Omental fat pad (tissue), 4 donors: ENCODE results near the gene ODC1. TPM values are rescaled to one million over a fixed set of nuclear protein-coding genes. Genes with fewer than 3 reads are reported as not detected.
A peak's percentile ranks its signal among the peaks of the same experiment; 100 is the strongest.

Experiments used
- ATAC-seq: fragments of 150-250 bp; one replicate; pipeline ENCODE4 v1.9.1; 2016; ENCODE audit warnings: mild to moderate bottlenecking, moderate library complexity; ENCODE audit not compliant: low FRiP score
- DNase-seq: peaks from one replicate; pipeline ENCODE4 v3.0.0-alpha.2; 2019; ENCODE audit warnings: low spot score
- total RNA-seq, 4 donors: library from RNA; depleted of rRNA; stranded (reverse); fragments of >200 nt; gene quantifications; one replicate each; pipeline ENCODE4 v1.1.0, GENCODE V29; 2016
- TF ChIP-seq, protein P1 (sequence below), 3 donors: fragments of 450-650 bp; IDR thresholded peaks; one replicate each; pipeline ENCODE4 v1.5.1; 2016 to 2017; ENCODE audit warnings: antibody characterized with exemption in 3 of 3, mild to moderate bottlenecking in 3 of 3, moderate library complexity in 2 of 3

The ODC1 gene
- total RNA-seq, 4 donors from 2014 or later = 46.8 to 264 (median 114) TPM

DNA sequence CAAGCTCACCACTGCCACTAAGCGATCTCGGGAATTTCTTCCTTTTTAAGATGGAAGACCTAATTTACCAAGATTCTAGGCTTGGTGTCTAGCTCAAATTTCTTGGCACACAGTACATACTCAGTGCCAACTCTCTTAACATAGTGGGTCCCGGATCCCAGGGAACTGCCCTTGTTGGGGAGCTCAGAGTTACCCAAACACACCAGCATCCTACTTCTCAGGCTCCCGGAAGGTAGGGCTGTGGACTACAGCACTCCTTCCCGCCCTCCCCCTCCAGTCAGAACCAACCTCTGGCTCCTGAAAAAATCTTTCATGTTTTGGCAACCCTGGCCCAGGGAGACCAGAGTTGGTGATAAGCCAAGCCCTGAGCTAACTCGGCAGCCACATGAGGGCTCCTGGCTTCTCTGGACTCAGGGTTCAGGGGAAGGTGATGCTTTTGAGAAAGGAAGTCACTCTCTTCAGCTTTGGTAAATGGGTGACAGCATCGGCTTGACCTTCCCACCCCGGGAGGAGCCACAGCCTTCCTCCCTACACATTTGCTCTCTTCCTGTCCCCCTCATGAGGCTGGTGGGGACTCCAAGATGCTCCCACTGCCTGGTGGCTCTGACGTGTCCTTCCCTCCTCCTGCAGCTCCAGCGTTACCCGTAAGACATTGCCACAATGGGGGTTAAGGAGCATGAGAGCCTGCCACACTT is 8.8 kb downstream of the ODC1 start:
- ATAC-seq = no peak
- DNase-seq = no peak
- TF ChIP-seq, protein P1, sequence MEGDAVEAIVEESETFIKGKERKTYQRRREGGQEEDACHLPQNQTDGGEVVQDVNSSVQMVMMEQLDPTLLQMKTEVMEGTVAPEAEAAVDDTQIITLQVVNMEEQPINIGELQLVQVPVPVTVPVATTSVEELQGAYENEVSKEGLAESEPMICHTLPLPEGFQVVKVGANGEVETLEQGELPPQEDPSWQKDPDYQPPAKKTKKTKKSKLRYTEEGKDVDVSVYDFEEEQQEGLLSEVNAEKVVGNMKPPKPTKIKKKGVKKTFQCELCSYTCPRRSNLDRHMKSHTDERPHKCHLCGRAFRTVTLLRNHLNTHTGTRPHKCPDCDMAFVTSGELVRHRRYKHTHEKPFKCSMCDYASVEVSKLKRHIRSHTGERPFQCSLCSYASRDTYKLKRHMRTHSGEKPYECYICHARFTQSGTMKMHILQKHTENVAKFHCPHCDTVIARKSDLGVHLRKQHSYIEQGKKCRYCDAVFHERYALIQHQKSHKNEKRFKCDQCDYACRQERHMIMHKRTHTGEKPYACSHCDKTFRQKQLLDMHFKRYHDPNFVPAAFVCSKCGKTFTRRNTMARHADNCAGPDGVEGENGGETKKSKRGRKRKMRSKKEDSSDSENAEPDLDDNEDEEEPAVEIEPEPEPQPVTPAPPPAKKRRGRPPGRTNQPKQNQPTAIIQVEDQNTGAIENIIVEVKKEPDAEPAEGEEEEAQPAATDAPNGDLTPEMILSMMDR (IDR thresholded peaks at IDR 0.05) = no peak

DNA sequence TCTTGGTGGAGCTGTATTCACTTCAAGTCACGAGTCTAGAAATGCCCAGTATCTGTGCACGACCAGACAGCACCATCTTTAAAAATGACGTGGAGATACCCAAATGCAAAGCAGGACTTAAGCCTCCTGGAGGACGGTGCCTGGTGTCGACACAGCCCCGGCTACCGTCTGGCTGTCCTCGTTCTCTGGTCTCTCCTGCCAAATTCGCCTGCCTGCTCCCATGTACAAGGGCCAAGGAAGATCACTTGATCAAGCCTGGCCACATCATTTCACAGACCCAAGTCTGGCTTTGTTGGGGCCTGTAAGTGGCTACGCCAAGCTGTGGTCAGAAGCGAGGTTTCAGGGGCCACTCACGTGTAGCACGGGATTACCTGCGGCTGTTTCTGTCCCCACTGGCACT is 9.4 kb downstream of the ODC1 start:
- TF ChIP-seq, protein P1 (IDR thresholded peaks at IDR 0.05) = no peak
- no peak for ATAC-seq
- DNase-seq = no peak

DNA sequence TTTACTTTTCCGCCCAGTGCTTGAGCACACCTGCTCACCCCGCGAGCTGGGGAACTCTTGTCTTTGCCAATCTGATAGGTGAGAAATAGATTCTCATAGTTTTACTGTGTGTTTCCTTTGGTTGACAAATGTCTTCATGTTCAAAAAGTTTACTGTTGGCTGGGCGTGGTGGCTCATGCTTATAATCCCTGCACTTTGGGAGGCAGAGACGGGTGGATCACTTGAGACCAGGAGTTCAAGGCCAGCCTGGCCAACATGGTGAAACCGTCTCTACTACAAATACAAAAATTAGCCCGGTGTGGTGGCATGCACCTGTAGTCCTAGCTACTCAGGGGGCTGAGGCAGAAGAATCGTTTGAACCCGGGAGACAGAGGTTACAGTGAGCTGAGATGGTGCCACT is 10.3 kb downstream of the ODC1 start:
- ATAC-seq (no peak), DNase-seq (no peak)
- TF ChIP-seq, protein P1 (IDR thresholded peaks at IDR 0.05) = no peak

DNA sequence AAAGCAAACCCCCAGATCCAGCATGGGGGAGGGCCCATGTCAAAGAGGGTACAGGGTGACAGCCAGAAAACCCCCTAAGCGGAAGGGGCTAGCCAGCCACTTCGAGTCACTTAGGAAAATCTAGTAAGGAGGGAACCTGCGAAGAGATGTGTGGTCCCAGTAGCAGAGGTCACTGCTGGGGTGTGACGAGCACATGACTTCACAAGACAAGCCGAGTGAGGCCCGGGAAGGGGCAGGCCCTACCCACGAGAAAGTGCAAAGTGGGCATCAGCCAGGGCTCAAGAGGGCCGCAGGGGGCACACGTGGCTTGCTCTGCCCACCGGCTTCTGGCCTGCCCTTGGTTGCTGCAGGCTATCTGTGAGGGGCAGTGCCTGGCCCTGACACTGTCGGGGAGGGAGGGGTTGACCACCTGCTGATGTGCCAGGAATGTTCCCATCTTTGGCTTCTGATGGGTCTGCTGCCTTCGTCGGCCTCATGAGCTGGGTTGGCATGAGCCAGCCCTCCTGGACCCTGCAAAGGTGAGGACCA is 11.5 kb downstream of the ODC1 start:
- TF ChIP-seq, protein P1 (IDR thresholded peaks at IDR 0.05) = no peak
- ATAC-seq (no peak), DNase-seq (no peak)

DNA sequence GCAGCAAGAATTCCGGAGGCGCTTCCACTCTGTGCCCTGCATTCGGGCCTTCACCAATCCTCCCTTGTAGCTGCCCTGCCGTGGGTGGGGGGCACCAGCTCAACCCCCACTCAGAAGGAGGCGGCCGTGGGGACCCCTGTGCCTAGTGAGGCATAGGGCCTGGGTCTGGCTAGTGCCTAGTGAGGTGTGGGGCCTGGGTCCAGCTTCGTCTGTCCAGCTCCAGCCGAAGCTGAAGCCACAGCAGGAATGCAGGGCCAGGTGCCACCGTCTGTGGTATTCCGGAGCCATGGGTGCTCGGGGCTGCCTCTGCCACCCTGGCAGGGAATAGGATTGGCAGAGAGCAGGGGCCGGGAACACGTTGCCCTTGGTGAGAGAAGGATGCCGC is 12.3 kb downstream of the ODC1 start:
- TF ChIP-seq, protein P1 (IDR thresholded peaks at IDR 0.05) = no peak
- ATAC-seq (no peak), DNase-seq (no peak)

DNA sequence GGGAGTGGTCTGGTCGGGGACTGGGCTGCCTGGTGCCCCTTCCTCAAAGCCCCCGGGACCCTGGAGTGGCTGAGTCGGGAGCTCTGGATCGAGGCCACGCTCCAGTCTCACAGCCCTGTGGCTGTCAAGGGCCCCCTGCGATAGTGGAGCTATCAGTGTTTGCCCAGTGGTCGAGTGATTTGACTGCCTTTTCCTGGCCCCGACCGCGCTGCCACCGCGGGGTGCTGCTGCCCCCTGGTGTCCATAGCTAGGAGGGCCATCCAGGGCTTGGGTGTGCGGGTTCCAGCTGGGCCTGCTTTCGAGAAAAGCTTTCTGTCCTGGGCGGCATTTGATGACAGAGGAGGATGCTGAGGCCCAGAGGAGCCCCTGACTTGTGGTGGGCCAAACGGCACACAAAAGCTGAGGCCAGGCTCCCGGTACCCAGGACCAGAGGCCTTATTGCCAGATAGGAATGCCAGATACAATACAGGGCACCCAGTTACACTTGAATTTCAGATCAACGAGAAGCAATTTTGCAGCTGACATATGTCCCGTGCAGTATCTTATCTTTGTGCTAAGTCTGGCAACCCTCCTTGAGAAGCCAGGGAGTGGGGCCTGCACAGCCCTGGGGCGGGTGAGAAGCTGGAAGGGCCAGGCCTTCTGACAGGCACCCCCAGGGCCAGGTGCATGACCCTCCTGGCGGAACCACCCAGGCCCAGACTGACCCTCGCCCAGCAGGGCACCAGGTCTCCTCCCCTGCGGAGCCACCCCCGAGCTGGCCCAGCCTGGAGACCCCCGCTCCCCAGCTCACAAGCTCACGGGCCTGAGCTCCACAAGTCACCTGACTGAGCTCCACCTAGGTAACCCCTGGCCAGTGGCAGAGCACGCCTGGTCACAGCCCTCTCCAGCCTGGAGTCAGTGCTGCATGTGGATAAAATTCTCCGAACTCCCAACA is 13.0 kb downstream of the ODC1 start:
- TF ChIP-seq, protein P1 (IDR thresholded peaks at IDR 0.05) = peak in 2 of 3 donors; percentile 50 to 98
- DNase-seq (peak; percentile 66), ATAC-seq (peak; percentile 63)
